Stimulated activated CD8-positive, alpha-beta memory T cell treated with anti-CD3 and anti-CD28 coated beads, Interleukin-15, amount 100 ng/mL, for 1 hour (primary cell): ENCODE results near the gene ZSCAN23.
"Not testable (repeated sequence)": the region's sequence is repeated elsewhere in the genome, so short reads cannot be mapped to it uniquely, and the experiment has no call there.

Experiments
- DNase-seq: peaks from one replicate; pipeline ENCODE4 v3.0.0-alpha.2; 2020; ENCODE audit warnings: low read depth

The ZSCAN23 gene

GRCh38 chr6:28443112-28443773 is at the start of gene ZSCAN23:
TSS of gene ZSCAN23 (minus strand) at chr6:28443491. CDS start at chr6:28436266, 7,225 bp downstream.
- peak; percentile 68 for DNase-seq

DNA sequence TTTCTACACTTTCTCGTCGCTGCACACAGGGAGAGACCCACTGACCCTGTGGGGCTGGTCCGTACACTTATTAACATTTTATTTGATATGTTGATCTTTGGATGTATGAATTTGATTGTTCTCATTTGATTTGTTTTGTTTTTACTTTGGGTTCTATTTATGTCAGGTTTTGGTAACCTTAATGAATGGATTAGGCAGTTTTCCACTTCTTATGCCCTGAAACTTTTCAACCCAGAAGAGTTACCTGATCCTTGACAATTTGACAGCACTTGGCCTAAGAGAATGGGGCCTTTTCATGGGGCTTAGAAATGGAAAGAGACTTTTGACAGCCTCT is 48.7 kb upstream of the ZSCAN23 start:
- no peak for DNase-seq

- no peak for DNase-seq
These were observed 47.1 kb upstream of the ZSCAN23 start for GRCh38 chr6:28490205-28490890.

DNA sequence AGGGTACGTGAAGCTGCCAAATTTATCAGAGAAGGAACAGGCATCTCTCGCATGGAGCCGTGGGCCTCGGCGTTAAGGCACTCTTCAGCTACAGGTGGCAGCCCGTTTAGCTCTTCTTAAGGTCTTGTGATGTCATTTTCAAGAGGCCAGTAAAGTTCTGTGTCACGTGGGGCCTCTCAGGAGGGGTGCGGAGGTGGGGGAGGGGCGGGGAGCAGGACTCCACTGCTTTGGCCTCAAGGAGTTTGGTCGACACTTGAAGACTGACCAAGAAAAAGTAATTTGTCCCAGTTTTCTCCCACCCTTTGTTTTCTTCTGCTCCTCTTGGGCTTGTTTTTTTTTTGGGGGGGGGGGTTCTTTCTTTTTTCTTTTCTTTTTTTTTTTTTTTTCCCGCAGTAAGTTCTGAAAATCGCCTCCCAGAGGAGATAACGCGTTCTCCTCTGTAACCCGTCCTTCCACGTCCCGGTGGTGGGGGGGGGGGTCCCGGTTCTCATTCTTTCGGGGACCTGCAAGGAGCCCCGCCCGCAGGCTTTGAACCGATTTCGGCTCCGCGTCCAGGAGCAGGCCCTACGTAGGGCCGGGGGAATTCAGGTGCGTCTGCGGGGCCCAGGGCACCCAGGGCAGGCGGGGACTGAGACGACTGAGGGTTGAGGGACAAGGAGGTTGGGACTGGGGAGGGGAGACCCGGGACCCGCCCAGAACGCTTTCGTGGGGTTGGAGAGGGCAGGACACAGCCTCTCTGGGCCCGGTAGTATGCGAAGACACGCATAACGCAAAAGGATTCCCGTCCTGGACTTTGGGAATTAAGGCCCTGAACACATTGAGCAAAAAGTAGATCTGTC is 46.3 kb upstream of the ZSCAN23 start:
- DNase-seq, result no peak

GRCh38 chr6:28488916-28489365 is 45.6 kb upstream of the ZSCAN23 start:
- DNase-seq, result no peak

DNA sequence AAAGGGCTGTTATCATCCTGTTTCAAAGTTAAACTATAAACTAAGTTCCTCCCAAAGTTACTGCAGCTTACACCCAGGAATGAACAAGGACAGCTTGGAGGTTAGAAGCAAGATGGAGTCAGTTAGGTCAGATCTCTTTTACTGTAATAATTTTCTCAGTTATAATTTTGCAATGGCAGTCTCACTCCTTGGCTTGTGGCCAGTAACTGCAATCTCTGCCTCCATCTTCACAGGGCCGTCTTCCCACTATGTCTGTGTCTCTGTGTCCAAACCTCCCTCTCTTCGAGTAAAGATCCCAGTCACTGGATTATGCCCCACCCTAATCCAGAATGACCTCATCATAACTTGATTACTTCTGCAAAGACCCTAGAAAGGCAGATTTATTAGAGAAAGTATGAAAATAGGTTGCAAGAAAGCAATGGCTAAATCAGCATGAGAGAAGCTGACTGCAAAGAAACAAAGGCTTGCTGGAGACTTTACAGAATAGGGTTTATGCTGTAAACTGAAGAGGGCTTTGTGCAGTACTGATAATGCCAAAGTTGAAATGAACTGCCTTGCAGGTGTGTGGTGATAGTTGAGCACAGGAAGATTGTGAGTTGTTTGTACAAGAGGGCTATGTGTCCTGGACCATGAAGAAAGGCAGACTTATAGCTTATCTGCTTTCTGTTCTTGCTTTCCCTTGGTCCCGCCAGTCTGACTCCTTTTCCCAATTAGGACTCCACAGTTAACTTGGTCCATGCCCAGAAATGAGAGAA is 43.9 kb upstream of the ZSCAN23 start:
- DNase-seq, result no peak

- DNase-seq, result no peak
These were observed 43.2 kb upstream of the ZSCAN23 start for GRCh38 chr6:28486533-28486932.

- DNase-seq, result no peak
These were observed 42.2 kb upstream of the ZSCAN23 start for GRCh38 chr6:28485482-28485881.

DNA sequence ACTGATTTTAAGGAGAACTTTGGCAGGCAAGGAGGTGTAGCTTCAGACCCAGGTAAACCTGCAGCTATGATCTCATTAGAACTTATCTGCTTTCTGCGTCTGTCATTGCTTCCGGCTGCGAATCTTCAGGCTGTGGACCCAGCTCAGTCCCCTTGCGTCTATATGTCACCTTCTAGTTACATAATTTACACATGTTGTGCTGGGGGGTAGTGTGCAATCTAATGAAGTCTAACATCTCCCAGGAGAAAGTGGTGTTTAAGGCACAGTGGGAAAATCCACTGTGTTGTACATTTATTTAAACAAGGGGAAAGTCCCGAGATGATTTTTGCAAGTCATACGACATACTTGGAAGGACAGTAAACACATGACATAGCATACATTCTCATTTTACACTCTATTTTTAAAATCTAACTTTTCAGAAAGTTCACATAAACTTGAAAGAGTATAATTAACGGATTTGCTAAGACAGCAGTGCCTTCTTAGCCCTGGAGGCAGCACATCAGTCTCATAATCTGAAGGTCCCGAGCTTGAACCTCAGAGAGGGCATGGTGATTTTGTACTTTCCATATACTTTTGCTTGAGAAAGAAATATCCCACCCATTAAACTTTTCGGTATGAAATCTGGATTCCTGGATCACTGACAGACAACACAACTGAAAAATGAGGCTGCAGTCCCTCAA is 37.1 kb upstream of the ZSCAN23 start:
- no peak for DNase-seq

- DNase-seq, result no peak
These were observed 35.2 kb upstream of the ZSCAN23 start for GRCh38 chr6:28478518-28478917.

DNA sequence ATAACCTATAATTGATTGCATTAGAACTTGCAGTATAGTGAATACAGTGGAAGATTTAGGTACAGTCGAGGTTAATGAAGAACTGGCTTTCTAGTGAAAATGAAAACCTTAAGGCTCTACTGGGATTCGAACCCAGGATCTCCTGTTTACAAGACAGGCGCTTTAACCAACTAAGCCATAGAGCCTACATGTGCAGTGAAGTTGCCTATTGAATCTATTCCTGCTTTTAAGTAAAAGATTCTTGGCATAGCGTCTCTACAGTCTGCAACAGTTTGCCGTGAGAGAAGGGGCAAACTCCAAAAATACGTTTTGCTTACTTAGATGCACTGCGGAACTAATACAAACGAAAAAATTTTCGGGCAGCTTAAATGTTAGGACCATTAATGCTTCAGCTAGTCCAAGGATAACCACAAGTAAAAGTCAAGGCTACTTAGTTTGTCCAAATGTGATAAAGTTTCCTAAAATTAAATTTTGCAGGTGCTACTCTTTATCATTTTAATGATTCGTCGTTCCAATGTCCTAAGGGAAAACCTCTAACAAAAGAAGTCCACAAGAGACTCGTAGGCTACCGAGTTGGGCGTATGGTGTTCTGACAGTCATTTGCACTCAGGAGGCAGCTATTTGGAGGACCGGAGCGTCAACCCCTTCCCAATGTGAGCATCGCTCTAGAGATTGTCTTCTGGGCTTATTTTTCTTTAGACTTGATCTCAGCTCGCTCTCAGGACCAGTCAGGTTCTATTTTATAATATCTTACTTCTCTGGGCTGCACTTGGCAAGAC is 31.3 kb upstream of the ZSCAN23 start:
- DNase-seq, result no peak

DNA sequence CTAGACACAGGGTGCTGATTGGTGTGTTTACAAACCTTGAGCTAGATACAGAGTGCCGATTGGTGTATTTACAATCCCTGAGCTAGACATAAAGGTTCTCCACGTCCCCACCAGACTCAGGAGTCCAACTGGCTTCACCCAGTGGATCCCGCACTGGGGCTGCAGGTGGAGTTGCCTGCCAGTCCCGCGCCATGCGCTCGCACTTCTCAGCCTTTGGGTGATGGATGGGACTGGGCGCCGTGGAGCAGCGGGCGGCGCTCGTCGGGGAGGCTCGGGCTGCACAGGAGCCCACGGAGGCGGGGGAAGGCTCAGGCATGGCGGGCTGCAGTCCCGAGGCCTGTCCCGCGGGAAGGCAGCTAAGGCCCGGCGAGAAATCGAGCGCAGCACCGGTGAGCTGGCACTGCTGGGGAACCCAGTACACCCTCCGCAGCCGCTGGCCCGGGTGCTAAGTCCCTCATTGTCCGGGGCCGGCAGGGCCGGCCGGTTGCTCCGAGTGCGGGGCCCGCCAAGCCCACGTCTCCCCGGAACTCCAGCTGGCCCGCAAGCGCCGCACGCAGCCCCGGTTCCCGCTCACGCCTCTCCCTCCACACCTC is 26.0 kb upstream of the ZSCAN23 start:
- DNase-seq, result not testable (repeated sequence)

GRCh38 chr6:28468056-28468455 is 24.8 kb upstream of the ZSCAN23 start:
- DNase-seq, result no peak

DNA sequence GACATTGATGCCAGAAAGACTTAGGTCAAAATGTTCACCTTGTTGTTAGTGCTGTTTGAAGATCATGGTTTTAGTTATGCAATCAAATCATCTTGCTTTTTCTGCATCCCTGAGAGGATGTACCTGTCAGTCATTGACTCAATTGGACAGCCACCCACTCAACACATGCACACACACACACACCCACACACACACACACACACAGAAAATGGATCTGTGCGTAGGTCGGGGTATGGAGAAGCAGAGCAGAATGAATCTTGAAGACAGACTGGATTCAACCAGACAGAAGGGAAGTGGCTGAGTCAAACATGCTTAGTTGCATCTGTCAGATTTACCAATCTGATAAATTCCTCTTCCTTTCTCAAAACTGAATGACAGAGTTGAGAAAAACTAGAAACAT is 19.1 kb upstream of the ZSCAN23 start:
- DNase-seq, result no peak

DNA sequence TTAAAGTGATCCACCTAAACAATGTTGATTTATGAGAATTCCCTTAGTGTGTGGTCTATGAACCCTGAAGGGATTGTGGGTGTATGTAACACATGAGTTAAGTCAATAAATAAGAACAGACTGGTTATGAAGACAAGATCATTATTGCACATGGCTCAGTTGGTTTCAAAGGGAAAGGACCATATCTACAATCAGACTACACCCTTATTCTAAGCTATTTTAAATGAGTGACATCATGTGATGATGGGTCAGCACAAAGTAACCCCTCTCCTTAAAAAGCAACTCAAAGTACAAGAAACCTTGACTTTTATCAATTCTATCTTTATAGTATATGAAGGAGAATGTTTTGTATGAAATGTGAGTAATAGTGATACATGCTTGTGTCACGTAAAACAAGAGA is 15.3 kb upstream of the ZSCAN23 start:
- no peak for DNase-seq

GRCh38 chr6:28449056-28449455 is 5.8 kb upstream of the ZSCAN23 start:
- no peak for DNase-seq

DNA sequence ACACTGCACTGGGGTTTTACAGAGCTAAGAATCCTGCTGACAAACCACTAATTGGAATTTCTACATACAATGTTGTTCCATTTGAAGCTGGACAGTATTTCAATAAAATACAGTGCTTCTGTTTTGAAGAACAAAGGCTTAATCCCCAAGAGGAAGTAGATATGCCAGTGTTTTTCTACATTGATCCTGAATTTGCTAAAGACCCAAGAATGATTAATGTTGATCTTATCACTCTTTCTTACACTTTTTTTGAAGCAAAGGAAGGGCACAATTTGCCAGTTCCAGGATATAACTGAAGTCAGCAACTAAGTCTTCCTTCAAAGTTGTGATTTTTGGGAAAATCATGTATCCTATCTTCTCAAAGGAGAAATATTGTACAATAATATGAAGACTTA is 4.2 kb upstream of the ZSCAN23 start:
- DNase-seq, result not testable (repeated sequence)

DNA sequence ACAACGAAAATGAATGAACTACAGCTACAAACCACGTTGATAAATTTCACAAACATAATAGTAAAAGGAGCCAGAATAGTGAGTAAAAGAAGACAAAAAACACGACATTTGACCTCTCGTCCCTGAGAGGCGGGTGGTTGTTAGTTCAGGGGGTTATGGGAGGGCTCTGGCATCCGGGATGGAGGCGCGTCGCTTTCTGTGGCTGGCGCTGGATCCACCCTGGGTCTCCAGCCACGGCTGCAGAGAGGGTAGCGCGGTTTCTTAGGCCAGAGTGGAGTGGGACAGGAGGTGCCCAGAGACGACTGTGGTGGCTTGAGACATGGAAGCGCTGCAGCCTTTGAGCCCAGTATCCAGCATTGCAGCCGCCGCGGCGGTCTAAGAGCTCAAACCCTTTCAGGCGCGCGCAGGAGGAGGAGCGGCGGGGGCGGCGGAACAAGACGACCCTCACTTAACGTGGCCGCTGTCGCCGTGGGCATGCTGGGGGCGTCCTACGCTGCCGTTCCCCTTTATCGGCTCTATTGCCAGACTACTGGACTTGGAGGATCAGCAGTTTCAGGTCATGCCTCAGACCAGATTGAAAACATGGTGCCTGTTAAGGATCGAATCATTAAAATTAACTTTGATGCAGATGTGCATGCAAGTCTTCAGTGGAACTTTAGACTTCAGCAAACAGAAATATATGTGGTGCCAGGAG is 3.7 kb upstream of the ZSCAN23 start:
- DNase-seq, result no peak

GRCh38 chr6:28444759-28445158 is 1.5 kb upstream of the ZSCAN23 start:
- DNase-seq, result not testable (repeated sequence)

- DNase-seq, result no peak
These were observed 705 bp downstream of the ZSCAN23 start for GRCh38 chr6:28442586-28442985.
